NCI-H526 (cell line): ENCODE measurements around the gene KCNMA1.
"Not testable (repeated sequence)": the region's sequence is repeated elsewhere in the genome, so short reads cannot be mapped to it uniquely, and the experiment has no call there.

ENCODE experiments used
- DNase-seq, 2 experiments: peaks; one replicate each; lab custom pipeline; 2025; lab: John Stamatoyannopoulos, UW

The KCNMA1 gene

DNA sequence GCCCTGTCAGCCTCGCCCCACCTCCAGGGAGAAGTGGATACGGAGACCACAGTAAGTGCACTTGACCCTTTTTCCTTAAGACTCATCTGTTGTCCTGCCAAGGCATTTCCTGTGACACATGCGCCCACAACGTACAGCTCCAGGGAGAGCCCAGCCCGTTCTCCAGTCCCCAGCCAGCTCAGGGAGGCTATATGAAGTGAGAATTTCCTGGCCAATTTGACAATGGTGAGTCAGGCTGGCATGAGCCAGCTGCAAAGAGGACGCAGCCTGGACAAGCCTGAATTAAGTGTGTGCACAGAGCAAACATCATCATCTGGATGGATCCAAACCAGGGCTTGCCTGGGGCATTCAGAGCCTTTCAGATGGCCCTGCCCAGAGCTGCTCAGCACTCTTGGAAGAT lies 244.8 kb downstream of the KCNMA1 start:
- DNase-seq: no peak

DNA sequence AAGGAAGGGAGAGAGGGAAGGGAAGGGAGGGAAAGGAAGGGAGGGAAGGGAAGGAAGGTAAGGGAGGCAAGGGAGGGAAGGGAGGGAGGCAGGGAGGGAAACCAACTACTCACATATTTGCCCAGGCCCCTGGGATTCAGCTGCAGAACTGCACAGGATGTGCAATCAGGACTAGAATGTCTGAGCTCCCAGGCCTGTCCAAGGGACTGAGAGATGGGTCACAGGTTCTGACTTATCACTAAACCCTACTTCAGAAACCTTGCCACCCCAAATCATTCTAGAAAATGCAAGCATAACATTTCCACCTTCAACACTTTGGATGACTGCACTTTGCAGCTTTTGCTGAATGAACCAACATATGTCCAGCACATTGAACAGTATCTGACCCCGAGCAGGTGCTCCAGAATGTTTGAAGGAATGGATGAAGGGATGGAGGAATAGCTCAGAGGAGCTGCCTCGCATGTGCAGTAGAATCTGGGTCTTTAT lies 245.3 kb downstream of the KCNMA1 start:
- DNase-seq: peak; percentile 42 to 47

DNA sequence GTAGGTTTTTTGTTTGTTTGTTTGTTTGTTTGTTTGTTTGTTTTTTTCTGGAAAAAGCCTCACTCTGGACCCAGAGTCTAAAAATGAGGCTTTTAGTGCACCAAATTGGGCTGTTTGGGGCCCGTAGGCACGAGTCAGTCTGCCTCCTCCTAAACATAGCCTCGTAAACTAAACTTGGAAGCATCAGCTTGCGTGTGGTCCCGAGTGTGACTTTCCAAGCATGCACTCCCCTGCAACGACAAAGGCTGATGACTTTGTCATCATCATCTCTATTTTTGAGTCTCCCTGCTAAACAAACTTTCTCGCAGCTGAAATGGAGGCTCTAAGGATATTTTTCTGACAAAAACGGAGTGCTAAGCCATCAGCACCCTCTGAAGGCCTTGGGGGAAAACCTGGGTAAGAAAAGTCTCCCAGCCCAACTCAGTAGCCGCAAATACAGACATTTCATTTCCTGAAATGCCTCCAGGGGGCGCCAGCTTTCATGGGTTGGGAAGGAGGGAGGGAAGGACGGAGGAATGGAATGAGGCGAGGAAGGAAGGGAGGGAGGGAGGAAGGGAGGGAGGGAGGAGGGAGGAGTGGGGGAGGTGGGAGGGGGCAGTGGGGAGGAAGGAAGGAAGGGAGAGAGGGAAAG lies 245.9 kb downstream of the KCNMA1 start:
- DNase-seq: peak; percentile 59 to 81

DNA sequence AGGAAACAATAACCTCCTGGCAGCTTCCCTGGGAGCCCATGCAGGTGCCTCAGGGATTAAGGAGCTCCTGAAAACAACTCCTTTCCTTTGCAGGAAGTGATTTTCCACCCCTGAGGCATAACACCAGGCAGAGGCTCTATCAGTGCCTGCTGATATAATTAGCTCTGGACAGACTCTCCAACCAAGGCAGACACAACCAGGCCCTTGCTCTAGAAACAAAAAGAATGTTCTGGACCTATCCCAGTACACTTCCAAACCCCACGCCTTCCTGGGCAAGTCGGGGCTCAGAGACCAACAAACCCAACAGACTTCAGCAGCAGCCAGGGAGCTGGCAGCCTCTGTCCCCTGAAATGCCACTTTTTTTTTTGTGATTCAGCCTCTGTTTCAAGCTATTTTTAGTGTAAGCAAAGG lies 247.1 kb downstream of the KCNMA1 start:
- no peak for DNase-seq

DNA sequence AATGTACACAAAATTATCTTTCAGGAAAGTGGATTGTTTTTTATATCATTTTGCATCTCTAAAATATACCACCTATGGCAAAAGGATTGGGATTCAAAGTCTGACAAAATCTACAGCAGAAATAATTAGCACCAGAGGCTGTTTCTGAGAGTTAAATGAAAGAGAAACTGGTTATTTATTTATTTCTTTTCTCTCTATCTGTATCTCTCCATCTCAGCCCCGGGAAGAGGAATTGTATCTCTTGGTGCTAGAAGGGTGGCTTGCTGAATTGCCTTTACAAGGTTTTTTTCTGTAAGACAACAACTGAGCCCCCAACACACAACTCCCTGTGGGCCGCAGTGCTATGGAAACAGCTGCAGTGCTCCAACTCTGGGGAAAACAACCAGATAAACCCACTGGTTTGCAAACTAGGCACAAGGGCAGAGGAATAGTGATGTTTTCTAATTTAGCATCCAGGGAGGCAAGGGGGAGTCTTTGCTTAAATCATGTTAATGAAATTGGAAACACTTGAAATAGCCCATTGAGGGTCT lies 249.0 kb downstream of the KCNMA1 start:
- DNase-seq: no peak

DNA sequence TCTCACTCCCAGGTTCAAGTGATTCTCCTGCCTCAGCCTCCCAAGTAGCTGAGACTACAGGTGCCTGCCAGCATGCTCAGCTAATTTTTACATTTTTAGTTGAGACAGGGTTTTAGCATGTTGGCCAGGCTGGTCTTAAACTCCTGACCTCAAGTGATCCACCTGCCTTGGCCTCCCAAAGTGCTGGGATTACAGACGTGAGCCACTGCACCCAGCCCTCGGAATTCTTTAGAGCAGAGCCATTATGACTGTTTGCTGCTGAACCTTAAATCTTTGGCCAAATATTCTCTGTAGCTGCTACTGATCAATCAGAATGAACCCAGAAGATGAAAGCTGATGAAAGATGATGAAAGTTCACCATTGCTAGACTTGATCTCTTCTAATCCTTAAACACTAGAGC lies 249.9 kb downstream of the KCNMA1 start:
- DNase-seq: not testable (repeated sequence)

DNA sequence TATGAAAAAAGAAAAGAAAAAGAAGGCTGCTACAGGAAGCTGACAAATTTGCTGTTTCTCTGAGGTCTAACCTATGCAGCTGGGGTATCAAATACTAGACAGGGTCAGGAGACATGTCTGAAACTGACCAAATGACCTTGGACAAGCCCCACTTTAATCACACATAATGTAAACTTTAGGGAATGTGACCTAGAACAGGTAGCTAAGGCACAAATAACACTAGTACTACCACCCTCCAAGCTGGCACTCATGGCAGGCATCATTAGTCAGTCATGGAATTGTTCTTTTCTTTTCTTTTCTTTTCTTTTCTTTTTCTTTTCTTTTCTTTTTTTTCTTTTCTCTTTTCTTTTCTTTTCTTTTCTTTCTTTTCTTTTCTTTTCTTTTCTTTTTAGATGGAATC lies 250.4 kb downstream of the KCNMA1 start:
- DNase-seq: no peak

DNA sequence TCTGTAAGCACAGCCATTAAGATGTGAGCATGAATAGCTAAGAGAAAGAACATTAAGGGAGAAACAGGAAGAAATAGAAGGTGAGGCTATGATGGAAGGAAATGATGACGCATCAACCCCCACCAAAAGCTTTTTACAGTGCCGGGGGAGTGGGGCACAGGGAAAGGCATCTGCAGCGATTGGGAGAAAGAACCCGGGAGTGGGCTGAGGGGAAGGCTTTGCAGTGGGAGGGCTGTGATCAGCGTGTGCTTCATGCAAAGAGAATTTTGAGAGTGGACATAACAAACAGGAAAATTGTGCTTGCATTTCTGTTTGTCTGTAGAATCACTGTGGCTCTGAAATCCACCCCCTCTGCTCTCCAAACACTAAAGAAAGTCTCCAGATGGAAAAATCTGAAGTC lies 250.8 kb downstream of the KCNMA1 start:
- DNase-seq: no peak

DNA sequence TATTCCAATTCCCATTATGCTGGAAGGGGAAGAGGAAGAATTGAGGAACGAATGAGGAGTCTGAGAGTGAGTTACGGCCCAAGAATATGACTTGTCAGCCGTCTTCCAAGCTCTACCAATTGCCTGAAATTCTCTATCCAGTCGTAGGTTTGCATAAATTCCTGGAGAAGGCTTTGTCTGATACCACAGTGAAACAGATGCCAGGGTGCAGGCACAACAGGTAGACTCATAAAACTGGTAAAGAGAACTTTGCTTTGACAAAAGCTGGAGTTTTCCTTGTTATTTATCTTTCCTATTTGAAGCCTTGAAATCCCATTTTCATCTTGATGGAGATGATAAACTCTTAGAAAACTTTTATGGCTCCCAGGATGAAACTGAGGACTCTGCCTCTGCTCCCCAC lies 251.2 kb downstream of the KCNMA1 start:
- no peak for DNase-seq

DNA sequence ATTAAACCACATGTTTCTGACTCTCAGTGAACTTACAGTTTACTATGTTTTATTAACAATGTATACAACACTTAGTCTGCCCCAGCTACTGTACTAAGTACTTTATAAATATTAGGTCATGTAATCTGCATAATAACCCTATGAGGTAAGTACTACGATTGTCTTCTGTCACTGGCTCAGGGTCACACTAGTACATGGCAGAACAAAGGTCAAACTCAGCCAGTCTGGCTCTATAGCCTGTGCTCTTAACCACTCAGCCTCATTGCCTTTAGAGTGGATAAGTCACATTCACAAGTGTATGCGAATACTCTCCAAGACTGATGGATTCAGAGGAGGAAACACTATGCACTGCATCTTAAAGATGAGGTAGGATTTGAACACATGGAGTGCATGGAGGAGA lies 252.3 kb downstream of the KCNMA1 start:
- no peak for DNase-seq

DNA sequence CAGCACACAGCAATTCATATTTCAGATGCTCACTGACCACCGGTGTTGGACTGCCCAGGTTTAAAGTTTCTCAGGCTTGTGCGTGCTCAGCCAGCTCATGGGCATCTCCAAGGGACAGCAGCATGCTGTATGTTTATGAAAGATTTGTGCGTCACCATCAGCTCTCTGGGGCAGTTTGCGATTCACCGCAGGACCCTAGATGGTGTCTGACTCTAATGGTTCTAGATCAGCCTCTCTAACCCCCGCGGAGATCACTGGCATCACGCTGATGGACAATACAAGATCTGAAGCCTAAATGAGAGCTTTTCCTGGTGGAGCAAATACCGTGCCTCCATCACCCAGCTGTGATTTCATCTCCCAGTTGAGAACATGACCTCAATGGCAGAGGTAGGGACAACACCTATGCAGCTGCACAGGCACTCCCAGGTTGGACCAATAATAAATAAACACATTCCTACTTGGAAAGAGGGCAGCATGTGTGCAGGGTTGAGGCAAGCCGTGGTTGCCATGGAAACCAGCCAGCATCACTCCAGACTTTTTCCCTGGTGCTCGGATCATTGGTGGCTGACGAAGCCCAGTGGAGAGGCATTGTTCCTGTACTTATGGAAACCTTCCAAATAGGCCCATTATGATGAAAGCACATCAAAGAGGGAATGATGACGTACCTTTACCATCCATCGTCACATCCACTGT lies 253.6 kb downstream of the KCNMA1 start:
- DNase-seq: no peak

DNA sequence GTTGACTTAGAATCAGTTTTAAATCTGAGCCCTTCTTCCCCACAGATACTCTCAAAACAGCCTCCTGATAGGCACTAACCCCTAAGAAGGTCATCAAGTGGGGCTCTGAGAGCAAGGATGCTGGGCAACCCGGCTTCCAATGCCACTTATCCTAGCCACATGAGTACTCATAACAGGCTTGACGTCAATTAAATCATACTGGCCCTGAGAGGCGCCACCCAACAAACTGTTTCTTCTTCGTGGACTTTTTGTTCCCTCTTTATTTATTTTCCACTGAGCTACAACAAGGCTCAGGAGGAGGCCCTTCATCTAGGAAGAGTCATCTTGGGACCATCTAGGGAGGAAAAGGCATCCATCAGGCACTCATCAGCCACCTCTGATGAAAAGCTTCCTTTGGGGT lies 255.9 kb downstream of the KCNMA1 start:
- no peak for DNase-seq

DNA sequence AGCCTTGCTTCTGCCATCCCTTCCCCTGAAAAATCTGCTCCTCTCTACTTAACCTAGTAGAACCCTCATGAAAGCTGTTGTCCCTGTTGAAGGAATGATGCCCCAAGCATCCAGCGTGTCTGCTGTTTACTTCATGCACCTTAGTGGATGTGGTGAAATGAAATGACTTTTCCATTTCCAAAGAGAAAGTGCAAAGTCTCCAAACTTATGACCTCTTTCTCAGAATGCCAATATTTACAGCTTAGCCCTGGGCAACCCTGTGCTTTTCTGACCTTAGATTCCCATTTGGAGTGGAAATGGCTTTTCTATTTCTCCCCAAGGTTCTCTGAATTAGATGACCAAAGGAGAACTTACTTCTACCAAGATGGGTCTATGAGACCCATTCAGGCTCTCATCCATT lies 256.9 kb downstream of the KCNMA1 start:
- no peak for DNase-seq

DNA sequence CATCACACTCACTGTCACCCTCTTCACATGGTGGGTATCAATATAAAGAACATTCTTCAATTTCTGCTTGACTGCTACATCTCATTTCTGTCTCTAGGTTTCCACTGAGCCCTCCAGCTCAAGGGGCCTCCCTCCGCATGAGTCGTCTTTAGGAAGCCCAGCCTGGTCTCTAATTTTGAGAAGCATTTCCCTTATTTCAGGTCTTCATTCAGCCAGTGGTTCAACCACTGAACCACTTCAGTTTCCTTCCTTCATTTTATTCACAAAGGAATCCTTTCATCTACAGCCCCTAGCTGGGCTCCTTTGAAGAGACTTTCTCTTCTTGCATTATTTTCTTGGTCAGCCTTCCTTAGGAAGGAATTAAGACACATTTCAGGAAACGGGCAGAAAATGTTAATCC lies 257.4 kb downstream of the KCNMA1 start:
- DNase-seq: no peak

DNA sequence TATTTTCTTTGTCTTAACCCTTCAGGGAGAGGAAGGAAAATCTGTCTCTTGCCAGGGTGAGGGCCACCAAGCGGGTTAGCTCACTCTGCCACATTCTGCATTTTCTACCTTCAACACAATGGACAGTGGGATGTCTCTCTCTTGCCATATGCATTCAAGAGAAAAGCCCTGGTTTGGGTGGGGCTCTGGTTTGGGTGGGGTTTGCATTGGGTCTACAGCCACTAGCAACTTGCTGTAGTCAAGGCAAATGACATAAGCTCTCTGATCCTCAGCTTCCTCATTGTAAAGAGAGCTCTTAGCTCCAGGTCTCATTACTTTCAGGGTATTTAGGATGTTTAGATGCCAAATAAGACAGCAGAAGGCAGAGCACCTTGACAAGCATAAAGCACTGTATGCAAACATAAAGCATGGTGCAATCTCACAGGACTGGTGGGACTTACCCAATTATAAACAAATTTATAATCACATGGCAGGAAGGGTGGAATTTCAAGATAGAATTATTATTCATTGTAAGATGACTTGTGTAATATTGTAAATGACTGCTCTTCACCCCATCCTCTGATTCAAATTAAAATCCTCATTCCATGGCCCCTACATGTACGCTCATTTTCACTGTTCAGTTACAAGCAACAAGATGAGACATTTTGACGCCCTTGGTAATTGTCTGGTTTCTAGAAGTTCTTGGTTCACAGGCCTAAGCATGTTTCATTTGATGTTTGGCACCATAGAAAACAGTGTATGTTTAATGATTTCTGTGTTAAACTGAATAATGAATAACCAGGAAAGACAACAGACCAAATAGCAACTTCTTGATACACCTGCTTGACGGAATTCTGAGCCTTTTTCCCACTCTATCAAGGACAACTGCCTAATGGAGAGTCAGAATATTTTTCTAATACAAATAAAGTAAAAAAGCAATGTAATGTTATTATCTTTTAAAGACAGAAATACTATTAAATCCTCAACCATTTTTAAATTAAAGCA lies 258.9 kb downstream of the KCNMA1 start:
- no peak for DNase-seq

DNA sequence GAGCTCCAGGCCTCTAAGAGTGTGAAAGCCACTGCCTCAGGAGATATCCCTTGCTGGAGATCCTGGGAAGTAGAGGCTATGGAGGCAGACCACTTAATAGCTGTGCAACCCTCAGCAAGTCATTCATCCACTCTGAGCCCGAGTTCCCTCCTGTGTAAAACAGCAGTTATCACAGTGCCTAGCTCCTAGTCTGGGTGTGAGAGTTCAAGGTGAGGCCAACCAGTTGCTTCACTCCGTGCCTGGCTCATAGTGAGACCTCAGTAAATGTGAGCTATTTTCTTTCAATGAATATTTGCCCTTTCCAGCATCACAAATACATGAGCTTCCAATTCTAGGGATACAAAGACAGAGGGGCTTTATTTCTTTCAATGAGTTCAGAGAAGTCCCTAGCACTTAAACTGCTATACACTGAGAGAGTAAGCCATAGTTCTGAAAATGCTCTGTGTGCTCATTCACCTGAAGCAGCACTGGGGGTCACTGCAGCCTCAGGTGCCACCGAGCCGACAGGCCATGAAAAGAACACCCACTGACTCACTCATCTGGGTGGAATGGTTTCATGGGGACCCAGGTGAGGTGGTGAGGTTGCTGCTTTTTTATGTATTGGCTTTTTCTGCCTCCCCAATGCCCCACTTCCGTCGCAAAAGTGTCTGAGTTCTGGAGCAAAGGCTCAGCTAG lies 259.8 kb downstream of the KCNMA1 start:
- DNase-seq: no peak

DNA sequence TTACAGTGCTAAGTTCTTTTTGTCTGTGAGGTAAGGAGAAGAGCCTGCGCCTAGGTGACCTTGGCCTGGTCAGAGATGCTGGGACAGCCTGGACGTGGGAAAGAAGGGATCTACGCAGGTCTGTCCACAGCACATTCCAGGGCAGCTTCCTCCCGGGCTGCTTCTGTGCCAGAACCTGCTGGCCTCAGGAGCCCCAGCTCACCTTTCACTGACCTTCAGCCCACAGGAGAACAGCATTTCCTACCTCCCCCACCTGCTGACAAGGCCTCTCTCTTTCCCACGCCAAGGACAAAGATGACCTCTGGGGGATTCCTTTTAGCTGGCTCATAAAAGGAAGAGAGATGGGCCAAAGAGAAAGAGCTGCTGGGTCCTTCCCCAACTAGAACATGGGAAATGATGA lies 260.6 kb downstream of the KCNMA1 start:
- no peak for DNase-seq

DNA sequence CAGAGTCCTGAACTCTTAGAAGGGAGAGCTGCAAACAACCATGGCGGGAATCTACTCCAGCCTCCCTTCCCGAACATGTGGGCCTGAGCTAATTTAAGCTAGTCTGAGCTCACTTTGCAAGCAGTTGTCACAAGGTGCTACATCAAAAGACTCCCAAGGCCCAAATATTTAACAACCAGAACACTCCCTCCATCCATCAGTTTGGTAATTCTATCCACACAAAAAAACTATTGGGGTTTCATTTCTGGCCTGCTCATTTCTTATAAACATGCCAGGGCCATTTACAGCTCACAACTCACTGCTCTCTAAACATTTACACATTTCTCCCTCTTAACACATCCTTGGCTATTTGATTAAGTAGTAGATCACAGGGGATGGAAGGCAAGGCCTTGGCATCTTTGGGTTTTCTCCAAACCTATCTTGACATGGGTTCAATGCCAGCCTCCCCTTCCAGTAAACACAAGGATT lies 263.4 kb downstream of the KCNMA1 start:
- no peak for DNase-seq

DNA sequence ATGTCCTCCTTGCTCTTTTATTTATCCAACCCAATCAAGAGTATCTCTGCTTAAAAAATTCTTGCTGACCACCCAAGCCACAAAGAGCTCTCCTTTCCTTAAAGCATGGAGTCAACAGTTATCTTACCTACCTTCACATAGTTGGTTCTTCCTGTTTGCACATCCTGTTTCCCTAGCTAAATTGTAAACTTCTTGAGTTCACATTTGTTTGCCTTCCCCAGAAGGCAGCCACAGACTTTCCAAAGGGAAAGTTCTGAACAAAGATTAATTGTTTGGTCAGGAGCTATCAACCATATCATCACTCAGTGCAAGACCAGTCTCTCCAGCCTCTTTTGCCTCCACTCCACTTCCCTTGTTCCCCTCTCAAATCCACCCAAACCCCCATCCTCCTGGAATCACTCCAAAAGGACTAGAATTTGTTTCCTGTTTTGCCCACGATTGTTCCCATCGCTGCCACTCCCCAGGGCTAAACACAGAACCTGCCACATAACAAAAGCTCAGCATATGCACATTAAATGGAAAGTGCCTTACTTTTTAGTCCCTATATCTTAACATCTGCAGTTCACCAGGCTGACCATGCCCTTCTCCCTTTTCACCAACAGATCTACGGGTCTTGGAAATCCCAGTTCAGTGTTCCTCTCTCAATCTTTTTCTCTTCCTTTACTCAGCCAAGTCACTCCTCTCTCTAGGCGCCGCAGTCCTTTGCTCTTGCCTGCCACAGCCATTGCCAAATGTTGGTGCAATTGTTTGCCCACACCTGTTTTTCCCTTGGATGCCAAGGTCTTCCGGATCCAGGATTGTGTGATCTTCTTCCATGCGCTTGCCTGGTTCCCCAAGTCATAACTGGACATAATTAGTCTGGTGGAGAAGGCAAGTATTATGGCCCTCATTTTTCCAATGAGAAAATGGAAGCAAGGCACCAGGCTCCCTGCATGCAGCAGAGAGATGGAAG lies 265.5 kb downstream of the KCNMA1 start:
- DNase-seq: no peak

DNA sequence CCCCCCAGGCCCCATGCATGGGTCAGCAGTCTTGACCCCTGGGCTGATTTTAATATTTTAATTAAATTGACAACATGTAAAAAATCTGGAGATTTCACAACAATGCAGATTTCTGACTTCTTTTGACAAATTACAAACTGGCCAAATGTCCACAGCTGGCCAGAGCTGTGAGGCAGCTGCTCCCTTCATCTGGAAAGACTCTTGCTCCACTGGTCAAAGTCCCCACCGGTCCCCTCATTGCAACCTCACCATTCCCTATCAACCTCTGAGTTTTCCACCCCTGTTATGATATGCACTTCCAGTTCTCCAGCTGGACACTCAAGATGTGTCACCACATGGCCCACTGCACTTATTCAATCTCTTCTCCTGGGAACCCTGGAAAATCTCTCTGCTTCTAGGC lies 266.2 kb downstream of the KCNMA1 start:
- DNase-seq: no peak

DNA sequence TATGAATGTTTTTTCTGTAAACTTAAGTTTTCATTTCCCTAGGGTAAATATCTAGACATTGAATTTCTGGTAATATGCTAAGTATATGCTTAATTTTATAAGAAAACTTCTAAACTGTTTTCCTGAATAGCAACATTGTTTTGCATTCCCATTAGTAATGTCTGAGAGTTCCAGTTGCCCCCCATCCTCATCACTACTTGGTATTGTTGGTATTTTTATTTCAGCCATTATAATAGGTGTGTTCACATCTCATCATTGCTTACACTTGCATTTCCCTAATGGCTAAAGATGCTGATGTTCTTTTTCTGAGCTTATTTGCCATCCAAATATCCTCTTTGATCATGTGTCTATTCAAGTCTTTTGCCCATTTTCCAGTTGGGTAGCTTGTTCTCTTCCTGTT lies 269.6 kb downstream of the KCNMA1 start:
- DNase-seq: no peak
